GM12878 (cell line): ENCODE data around the gene CD72. TPM values are rescaled to one million over a fixed set of nuclear protein-coding genes. Genes with fewer than 3 reads are reported as not detected.

ENCODE experiments used
- CBX5 ChIP-seq: sonication (generic); IDR thresholded peaks from 2 replicates; pipeline ENCODE4 v1.6.1; 2016; ENCODE audit warnings: low read depth, moderate library complexity, mild to moderate bottlenecking, inconsistent platforms
- CHD1 ChIP-seq: IDR thresholded peaks from 2 replicates; pipeline ENCODE4 v1.6.1; 2012; ENCODE audit warnings: low read depth, low read length, improper control_type of control experiment
- CHD4 ChIP-seq: fragments of 200-600 bp; sonication (generic); IDR thresholded peaks from 2 replicates; pipeline ENCODE4 v1.6.1; 2016; ENCODE audit warnings: mild to moderate bottlenecking
- ESRRA ChIP-seq: IDR thresholded peaks from 2 replicates; pipeline ENCODE4 v1.6.1; 2012; ENCODE audit warnings: mild to moderate bottlenecking, low read length, improper control_type of control experiment
- ETV6 ChIP-seq, 2 experiments: fragments of 450-650 bp in 1 of 2; IDR thresholded peaks in 1 of 2; conservative IDR thresholded peaks in 1 of 2; 2 replicates each; pipeline ENCODE4 v1.6.1; 2014; ENCODE audit warnings: antibody characterized with exemption in 1 of 2, borderline replicate concordance in 1 of 2, low read depth in 1 of 2, mild to moderate bottlenecking in 1 of 2, moderate library complexity in 1 of 2
- IKZF1 ChIP-seq: fragments of 450-650 bp; conservative IDR thresholded peaks from 2 replicates; pipeline ENCODE4 v1.6.1; 2017; ENCODE audit warnings: antibody characterized with exemption, mild to moderate bottlenecking
- RUNX3 ChIP-seq: IDR thresholded peaks from 2 replicates; pipeline ENCODE4 v1.6.1; 2012; ENCODE audit warnings: low read length, inconsistent platforms
- SUZ12 ChIP-seq: fragments of 200-600 bp; sonication (generic); IDR thresholded peaks from one replicate; pipeline ENCODE4 v1.6.1; 2018; ENCODE audit warnings: antibody characterized with exemption, mild to moderate bottlenecking; ENCODE audit not compliant: unreplicated experiment
- polyA plus RNA-seq, 11 experiments: library from polyadenylated mRNA; depleted of rRNA in 4 of 11; unstranded in 6 of 11; stranded (reverse) in 5 of 11; fragments of >200 nt; fragmentation: Nextera tagmentation in 4 of 11; fragmentation: Illumina TruSeq in 1 of 11; extraction: Ambion mirVana in 4 of 11; extraction: Trizol in 1 of 11; gene quantifications; 1 replicate in 1 of 11; 2 replicates in 10 of 11; pipeline versions ENCODE4 v1.2.1 to v1.2.3, GENCODE V29; 2011 to 2016; ENCODE audit warnings: inconsistent platforms in 2 of 11, missing spikeins in 2 of 11, low read depth in 1 of 11
- total RNA-seq, 4 experiments: library from RNA; depleted of rRNA in 3 of 4; stranded (reverse); fragments of >200 nt in 3 of 4; fragmentation: Illumina TruSeq in 1 of 4; extraction: Trizol in 1 of 4; gene quantifications; 2 replicates each; pipeline versions ENCODE4 v1.2.1 to v1.2.3, GENCODE V29; 2013 to 2021
- TF ChIP-seq, protein P1 (sequence below): IDR thresholded peaks from 2 replicates; pipeline ENCODE4 v1.6.1; 2012; ENCODE audit warnings: low read depth, low read length, improper control_type of control experiment
- TF ChIP-seq, protein P2 (sequence below): IDR thresholded peaks from 2 replicates; pipeline ENCODE4 v1.6.1; 2011; ENCODE audit warnings: mild to moderate bottlenecking, low read depth, low read length, moderate library complexity; ENCODE audit not compliant: insufficient replicate concordance
- TF ChIP-seq, protein P3 (sequence below): fragments of 450-650 bp; formaldehyde crosslinking; IDR thresholded peaks from 2 replicates; pipeline ENCODE4 v1.4.0; 2020; ENCODE audit warnings: mild to moderate bottlenecking, moderate library complexity

Gene CD72
- total and polyA plus RNA-seq, 10 of the 15 experiments (the other 5 are each of a cell fraction or from before 2014, with no cell fraction given), result 2.1 to 14.2 (median 4.4) TPM

DNA sequence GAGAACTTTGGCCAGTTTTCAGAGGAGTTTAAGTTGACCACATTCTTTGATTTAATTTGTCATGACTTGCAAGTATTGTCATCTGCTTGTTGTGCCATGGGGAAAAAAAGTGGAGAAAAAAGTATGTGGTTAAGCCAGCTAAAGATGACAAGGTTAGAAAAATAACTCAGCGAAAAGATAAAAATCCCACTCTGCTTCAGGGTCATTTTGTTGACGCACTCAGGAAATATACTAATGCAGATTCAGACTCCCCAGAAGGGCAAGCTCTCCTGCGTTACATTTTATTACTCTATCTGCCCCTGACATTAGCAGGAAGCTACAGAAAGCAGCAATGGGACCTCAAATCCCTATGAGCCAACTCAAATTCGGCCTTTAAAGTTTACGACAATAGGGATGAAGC is 40.7 kb downstream of the CD72 start (continued):
- no peak for TF ChIP-seq CBX5
- TF ChIP-seq, protein P1, sequence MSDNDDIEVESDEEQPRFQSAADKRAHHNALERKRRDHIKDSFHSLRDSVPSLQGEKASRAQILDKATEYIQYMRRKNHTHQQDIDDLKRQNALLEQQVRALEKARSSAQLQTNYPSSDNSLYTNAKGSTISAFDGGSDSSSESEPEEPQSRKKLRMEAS, result no peak
- no peak for TF ChIP-seq IKZF1
- no peak for TF ChIP-seq ESRRA
- TF ChIP-seq, protein P2, sequence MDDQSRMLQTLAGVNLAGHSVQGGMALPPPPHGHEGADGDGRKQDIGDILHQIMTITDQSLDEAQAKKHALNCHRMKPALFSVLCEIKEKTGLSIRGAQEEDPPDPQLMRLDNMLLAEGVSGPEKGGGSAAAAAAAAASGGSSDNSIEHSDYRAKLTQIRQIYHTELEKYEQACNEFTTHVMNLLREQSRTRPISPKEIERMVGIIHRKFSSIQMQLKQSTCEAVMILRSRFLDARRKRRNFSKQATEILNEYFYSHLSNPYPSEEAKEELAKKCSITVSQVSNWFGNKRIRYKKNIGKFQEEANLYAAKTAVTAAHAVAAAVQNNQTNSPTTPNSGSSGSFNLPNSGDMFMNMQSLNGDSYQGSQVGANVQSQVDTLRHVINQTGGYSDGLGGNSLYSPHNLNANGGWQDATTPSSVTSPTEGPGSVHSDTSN, result no peak
- no peak for TF ChIP-seq CHD1
- no peak for TF ChIP-seq CHD4
- TF ChIP-seq ETV6 (conservative IDR thresholded peaks at IDR 0.05 in 1 of 2, IDR thresholded peaks at IDR 0.05 in 1 of 2; ENCODE audit: borderline replicate concordance in 1 of 2, low read depth in 1 of 2), result no peak
- TF ChIP-seq SUZ12, result no peak
- no peak for TF ChIP-seq RUNX3
- TF ChIP-seq, protein P3, sequence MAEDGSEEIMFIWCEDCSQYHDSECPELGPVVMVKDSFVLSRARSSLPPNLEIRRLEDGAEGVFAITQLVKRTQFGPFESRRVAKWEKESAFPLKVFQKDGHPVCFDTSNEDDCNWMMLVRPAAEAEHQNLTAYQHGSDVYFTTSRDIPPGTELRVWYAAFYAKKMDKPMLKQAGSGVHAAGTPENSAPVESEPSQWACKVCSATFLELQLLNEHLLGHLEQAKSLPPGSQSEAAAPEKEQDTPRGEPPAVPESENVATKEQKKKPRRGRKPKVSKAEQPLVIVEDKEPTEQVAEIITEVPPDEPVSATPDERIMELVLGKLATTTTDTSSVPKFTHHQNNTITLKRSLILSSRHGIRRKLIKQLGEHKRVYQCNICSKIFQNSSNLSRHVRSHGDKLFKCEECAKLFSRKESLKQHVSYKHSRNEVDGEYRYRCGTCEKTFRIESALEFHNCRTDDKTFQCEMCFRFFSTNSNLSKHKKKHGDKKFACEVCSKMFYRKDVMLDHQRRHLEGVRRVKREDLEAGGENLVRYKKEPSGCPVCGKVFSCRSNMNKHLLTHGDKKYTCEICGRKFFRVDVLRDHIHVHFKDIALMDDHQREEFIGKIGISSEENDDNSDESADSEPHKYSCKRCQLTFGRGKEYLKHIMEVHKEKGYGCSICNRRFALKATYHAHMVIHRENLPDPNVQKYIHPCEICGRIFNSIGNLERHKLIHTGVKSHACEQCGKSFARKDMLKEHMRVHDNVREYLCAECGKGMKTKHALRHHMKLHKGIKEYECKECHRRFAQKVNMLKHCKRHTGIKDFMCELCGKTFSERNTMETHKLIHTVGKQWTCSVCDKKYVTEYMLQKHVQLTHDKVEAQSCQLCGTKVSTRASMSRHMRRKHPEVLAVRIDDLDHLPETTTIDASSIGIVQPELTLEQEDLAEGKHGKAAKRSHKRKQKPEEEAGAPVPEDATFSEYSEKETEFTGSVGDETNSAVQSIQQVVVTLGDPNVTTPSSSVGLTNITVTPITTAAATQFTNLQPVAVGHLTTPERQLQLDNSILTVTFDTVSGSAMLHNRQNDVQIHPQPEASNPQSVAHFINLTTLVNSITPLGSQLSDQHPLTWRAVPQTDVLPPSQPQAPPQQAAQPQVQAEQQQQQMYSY, result no peak
- TF ChIP-seq, all 136 proteins: peak for 0
